LNCaP clone FGC (cell line): ENCODE data around the gene LRRC51.
"Not testable (repeated sequence)": the region's sequence is repeated elsewhere in the genome, so short reads cannot be mapped to it uniquely, and the experiment has no call there.

Experiments
- DNase-seq: peaks from one replicate; pipeline ENCODE4 v3.0.0-alpha.2; 2011; ENCODE audit warnings: low read depth
- H3K4me3 ChIP-seq: 2 replicates; pipeline ENCODE4 v1.5.1; 2011; ENCODE audit warnings: mild to moderate bottlenecking, low read depth, low read length, control low read depth
- CTCF ChIP-seq: IDR thresholded peaks from 2 replicates; pipeline ENCODE4 v1.5.1; 2012; ENCODE audit warnings: mild to moderate bottlenecking; ENCODE audit not compliant: control insufficient read depth, insufficient read depth; ENCODE audit errors: extremely low read depth

The LRRC51 gene

GRCh38 chr11:72140661-72141060, 60.0 kb downstream of the LRRC51 start:
- DNase-seq = no peak
- no peak for TF ChIP-seq CTCF
- H3K4me3 ChIP-seq = no peak overlapping the region

- no peak overlapping the region for H3K4me3 ChIP-seq
- TF ChIP-seq CTCF = no peak
- DNase-seq = no peak
These were observed 60.4 kb downstream of the LRRC51 start for GRCh38 chr11:72141066-72141465.

GRCh38 chr11:72142086-72142485, 61.4 kb downstream of the LRRC51 start:
- not testable (repeated sequence) for DNase-seq, H3K4me3 ChIP-seq

GRCh38 chr11:72142543-72142942, 61.9 kb downstream of the LRRC51 start:
- DNase-seq, H3K4me3 ChIP-seq: not testable (repeated sequence)

GRCh38 chr11:72144807-72145565, 64.3 kb downstream of the LRRC51 start:
- TF ChIP-seq CTCF = no peak
- no peak overlapping the region for H3K4me3 ChIP-seq
- DNase-seq = no peak
